ENCODE data around the gene HOXB8.

DNA sequence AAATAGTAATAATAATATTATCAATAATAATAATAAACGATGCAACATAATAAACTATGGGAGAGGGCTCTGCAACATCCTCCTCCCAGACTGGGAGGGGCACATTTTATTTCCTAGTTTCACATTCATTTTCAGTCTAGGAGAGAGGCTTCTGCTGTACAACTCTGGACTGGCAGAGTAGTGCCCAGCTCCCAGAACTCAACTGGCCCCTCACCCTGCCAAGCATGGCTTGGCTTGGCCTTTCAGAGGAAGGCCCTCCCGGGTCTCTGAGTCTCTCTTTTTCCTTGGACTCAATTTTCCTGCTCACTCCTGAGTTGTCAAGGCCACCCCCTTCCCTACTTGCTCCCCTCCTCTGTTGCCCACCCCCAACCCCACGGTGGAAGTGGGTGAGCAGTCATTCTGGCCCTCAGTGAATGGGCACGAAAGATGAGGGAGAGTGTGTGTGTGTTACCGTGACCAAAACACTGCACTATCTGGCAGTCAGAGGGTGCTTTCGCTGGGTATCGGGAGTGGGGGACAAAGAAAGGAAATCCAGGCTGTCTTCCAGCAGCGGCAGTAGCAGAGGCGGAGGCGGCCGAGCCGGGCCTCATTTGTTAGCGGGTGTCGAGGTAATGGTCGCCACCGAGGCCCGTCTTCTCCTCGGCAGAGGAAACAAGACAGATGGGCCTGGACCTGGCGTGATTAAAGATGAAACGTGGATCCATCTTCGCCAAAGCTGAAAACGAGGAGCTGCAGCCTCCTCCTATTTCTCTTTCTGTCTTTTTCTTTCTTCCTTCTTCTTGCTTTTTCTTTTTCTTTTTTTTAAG is 39.2 kb downstream of the HOXB8 start:
- TF ChIP-seq POLR2A (IDR thresholded peaks at IDR 0.05) (no peak), CTCF (IDR thresholded peaks at IDR 0.05) (no peak), POLR2AphosphoS5 (IDR thresholded peaks at IDR 0.05) (no peak)

All from breast epithelium (tissue), 3 donors.